ENCODE data around the gene XG. TPM values are rescaled to one million over a fixed set of nuclear protein-coding genes. Genes with fewer than 3 reads are reported as not detected.

Gene XG
- total and polyA plus RNA-seq, 2 of the 8 experiments (the other 6 are each of a cell fraction or from before 2014, with no cell fraction given), result 0.33 to 0.78 TPM

DNA sequence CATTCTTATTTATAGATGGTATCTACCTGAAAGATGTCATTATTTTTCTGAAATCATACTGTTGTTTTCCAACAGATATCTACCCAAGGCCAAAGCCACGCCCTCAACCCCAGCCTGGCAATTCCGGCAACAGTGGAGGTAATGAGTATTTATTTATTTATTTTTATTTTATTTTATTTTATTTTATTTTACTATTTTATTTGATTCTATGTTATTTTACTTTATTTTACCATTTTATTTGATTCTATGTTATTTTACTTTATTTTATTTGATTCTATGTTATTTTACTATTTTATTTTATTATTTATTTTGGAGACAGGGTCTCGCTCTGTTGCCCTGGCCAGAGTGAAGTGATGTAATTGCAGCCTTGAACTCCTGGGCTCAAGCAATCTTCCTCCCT lies 37.7 kb downstream of the XG start:
- H3K4me2 ChIP-seq (ENCODE audit: insufficient read depth in 1 of 2, low read depth in 2 of 2, low read length in 2 of 2), result no peak overlapping the region
- no peak overlapping the region for H2BK20ac ChIP-seq (ENCODE audit: low read length)
- no peak overlapping the region for H2AK5ac ChIP-seq (ENCODE audit: low read depth, low read length)
- H2AFZ ChIP-seq (ENCODE audit: low read length), result no peak overlapping the region
- H2BK5ac ChIP-seq (ENCODE audit: low read depth, low read length), result no peak overlapping the region
- no peak overlapping the region for H3K27ac ChIP-seq (ENCODE audit: low read depth, low read length)
- POLR2A ChIA-PET (ENCODE audit: partially characterized antibody), result no interaction called here
- CTCF ChIA-PET (ENCODE audit: partially characterized antibody), result no interaction called here
- H4K91ac ChIP-seq (replicated peaks; ENCODE audit: insufficient read length, low read length), result no peak overlapping the region
- no peak overlapping the region for H3K4me3 ChIP-seq (ENCODE audit: extremely low read depth in 1 of 4, insufficient read depth in 2 of 4, low read depth in 3 of 4, low read length in 4 of 4)
- H2BK120ac ChIP-seq (replicated peaks; ENCODE audit: low read depth, low read length), result no peak overlapping the region
- no peaks in the 10 kb centered on the region for H3K79me2 ChIP-seq (ENCODE audit: control insufficient read depth in 1 of 2, insufficient read depth in 2 of 2, low read length in 2 of 2)
- no peak for DNase-seq (ENCODE audit: low read depth in 1 of 2, low spot score in 2 of 2)
- H3K23me2 ChIP-seq (ENCODE audit: low read depth, low read length), result no peaks in the 10 kb centered on the region
- H3K79me1 ChIP-seq (ENCODE audit: low read depth, low read length), result no peaks in the 10 kb centered on the region
- H3K23ac ChIP-seq (ENCODE audit: insufficient read length), result no peak overlapping the region
- no peak overlapping the region for H3K9ac ChIP-seq (replicated peaks in 1 of 4; ENCODE audit: extremely low read depth in 1 of 4, low read depth in 3 of 4, low read length in 3 of 4)
- H2BK12ac ChIP-seq (ENCODE audit: low read depth, low read length), result no peak overlapping the region
- H3K56ac ChIP-seq (replicated peaks; ENCODE audit: insufficient read length, low read depth, low read length), result no peak overlapping the region
- H3K9me3 ChIP-seq (ENCODE audit: insufficient read depth in 2 of 2, low read depth in 1 of 2, low read length in 1 of 2), result no peaks in the 10 kb centered on the region
- H3K4ac ChIP-seq (replicated peaks; ENCODE audit: insufficient read length, low read depth, low read length), result no peak overlapping the region
- no peak overlapping the region for H3K18ac ChIP-seq (ENCODE audit: extremely low read depth, low read length)
- H4K20me1 ChIP-seq (replicated peaks in 1 of 2; ENCODE audit: control insufficient read depth in 1 of 2, insufficient read depth in 2 of 2, low read length in 2 of 2), result no peaks in the 10 kb centered on the region
- no peak overlapping the region for H4K8ac ChIP-seq (ENCODE audit: extremely low read depth, insufficient read depth, low read length)
- no peak overlapping the region for H2BK15ac ChIP-seq (ENCODE audit: low read length)
- no peak overlapping the region for H3K14ac ChIP-seq (ENCODE audit: insufficient read length)
- WGBS, 2 experiments (ENCODE audit: extremely low coverage in 1 of 2, insufficient coverage in 1 of 2, insufficient read length in 1 of 2, insufficient replicate concordance in 2 of 2, low coverage in 1 of 2, low lambda C conversion rate in 2 of 2, missing lambda C conversion rate in 1 of 2), result 90% methylated on average over 3 of the region's 3 CpGs; no CpG with 5 or more reads in 1 of the 2 experiments
- TF ChIP-seq SIN3A (conservative IDR thresholded peaks at IDR 0.05 in 1 of 2, IDR thresholded peaks at IDR 0.05 in 1 of 2; ENCODE audit: low read depth in 1 of 2, low read length in 2 of 2), result no peak
- no peak for TF ChIP-seq SP1 (IDR thresholded peaks at IDR 0.05; ENCODE audit: low read depth, low read length)
- TF ChIP-seq, protein P1, sequence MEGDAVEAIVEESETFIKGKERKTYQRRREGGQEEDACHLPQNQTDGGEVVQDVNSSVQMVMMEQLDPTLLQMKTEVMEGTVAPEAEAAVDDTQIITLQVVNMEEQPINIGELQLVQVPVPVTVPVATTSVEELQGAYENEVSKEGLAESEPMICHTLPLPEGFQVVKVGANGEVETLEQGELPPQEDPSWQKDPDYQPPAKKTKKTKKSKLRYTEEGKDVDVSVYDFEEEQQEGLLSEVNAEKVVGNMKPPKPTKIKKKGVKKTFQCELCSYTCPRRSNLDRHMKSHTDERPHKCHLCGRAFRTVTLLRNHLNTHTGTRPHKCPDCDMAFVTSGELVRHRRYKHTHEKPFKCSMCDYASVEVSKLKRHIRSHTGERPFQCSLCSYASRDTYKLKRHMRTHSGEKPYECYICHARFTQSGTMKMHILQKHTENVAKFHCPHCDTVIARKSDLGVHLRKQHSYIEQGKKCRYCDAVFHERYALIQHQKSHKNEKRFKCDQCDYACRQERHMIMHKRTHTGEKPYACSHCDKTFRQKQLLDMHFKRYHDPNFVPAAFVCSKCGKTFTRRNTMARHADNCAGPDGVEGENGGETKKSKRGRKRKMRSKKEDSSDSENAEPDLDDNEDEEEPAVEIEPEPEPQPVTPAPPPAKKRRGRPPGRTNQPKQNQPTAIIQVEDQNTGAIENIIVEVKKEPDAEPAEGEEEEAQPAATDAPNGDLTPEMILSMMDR (IDR thresholded peaks at IDR 0.05; ENCODE audit: control extremely low read depth in 1 of 3, insufficient read depth in 1 of 3, low read depth in 1 of 3, low read length in 3 of 3), result no peak
- no peak for TF ChIP-seq GABPA (IDR thresholded peaks at IDR 0.05; ENCODE audit: borderline replicate concordance, insufficient read depth, low read length)
- TF ChIP-seq SIRT6 (IDR thresholded peaks at IDR 0.05; ENCODE audit: low read length), result no peak
- TF ChIP-seq TAF7 (optimal IDR thresholded peaks at IDR 0.05; ENCODE audit: borderline replicate concordance, low read depth, low read length), result no peak
- TF ChIP-seq CEBPB (IDR thresholded peaks at IDR 0.05; ENCODE audit: low read depth, low read length), result no peak
- no peak for TF ChIP-seq JUND (IDR thresholded peaks at IDR 0.05; ENCODE audit: low read length)
- no peak for TF ChIP-seq POLR2AphosphoS5 (IDR thresholded peaks at IDR 0.05; ENCODE audit: low read depth, low read length)
- no peak for TF ChIP-seq POU5F1 (IDR thresholded peaks at IDR 0.05; ENCODE audit: low read depth, low read length)
- TF ChIP-seq KDM4A (IDR thresholded peaks at IDR 0.05; ENCODE audit: low read depth, low read length, severe bottlenecking), result no peak
- TF ChIP-seq POLR2A (IDR thresholded peaks at IDR 0.05; ENCODE audit: control extremely low read depth in 1 of 2, low read depth in 2 of 2, low read length in 2 of 2), result no peak
- peaks cover 2 to 15% (median 6%) of the 10 kb centered on the region in 4 experiments; a peak in 5 of 7 replicates for H3K4me1 ChIP-seq (replicated peaks in 1 of 4; ENCODE audit: control insufficient read depth in 3 of 4, insufficient read depth in 4 of 4, low read length in 3 of 4)
- H3K36me3 ChIP-seq (ENCODE audit: control insufficient read depth in 2 of 4, insufficient read depth in 4 of 4, low read length in 3 of 4), result no peaks in the 10 kb centered on the region
- FAIRE-seq, result no peak
- no peak overlapping the region for H4K5ac ChIP-seq (ENCODE audit: insufficient read length, low read depth, low read length)
- H3K27me3 ChIP-seq (replicated peaks in 1 of 4; ENCODE audit: control insufficient read depth in 3 of 4, extremely low read depth in 1 of 4, insufficient read depth in 3 of 4, low read length in 3 of 4), result no peaks in the 10 kb centered on the region
